GM19099 (cell line): Measurements from ENCODE around the gene TRIO.
A peak's percentile ranks its signal among the peaks of the same experiment; 100 is the strongest.

ENCODE experiments used
- POLR2A ChIP-seq: IDR thresholded peaks from 3 replicates; pipeline ENCODE4 v1.6.1; 2011; ENCODE audit warnings: low read depth; ENCODE audit not compliant: insufficient read length; ENCODE audit errors: extremely low read depth

The TRIO gene

GRCh38 chr5:14212838-14213237, 69.7 kb downstream of the TRIO start:
- peak; percentile 54 for TF ChIP-seq POLR2A

- no peak for TF ChIP-seq POLR2A
Measured at GRCh38 chr5:14213253-14213652, 70.1 kb downstream of the TRIO start.

- TF ChIP-seq POLR2A = no peak
Measured at GRCh38 chr5:14213813-14214585, 70.9 kb downstream of the TRIO start.

- TF ChIP-seq POLR2A = no peak
Measured at GRCh38 chr5:14215901-14216300, 72.8 kb downstream of the TRIO start.

- no peak for TF ChIP-seq POLR2A
Measured at GRCh38 chr5:14216372-14216771, 73.2 kb downstream of the TRIO start.

GRCh38 chr5:14216902-14217301, 73.8 kb downstream of the TRIO start:
- TF ChIP-seq POLR2A = no peak

GRCh38 chr5:14217587-14217986, 74.4 kb downstream of the TRIO start:
- no peak for TF ChIP-seq POLR2A

- TF ChIP-seq POLR2A = no peak
Measured at GRCh38 chr5:14218011-14218410, 74.9 kb downstream of the TRIO start.

- no peak for TF ChIP-seq POLR2A
Measured at GRCh38 chr5:14218480-14218879, 75.3 kb downstream of the TRIO start.

GRCh38 chr5:14218897-14219573, 75.9 kb downstream of the TRIO start:
- no peak for TF ChIP-seq POLR2A

GRCh38 chr5:14219800-14220512, 76.8 kb downstream of the TRIO start:
- TF ChIP-seq POLR2A = no peak

- TF ChIP-seq POLR2A = no peak
Measured at GRCh38 chr5:14220642-14221041, 77.5 kb downstream of the TRIO start.

GRCh38 chr5:14221732-14222131, 78.6 kb downstream of the TRIO start:
- TF ChIP-seq POLR2A = no peak

- TF ChIP-seq POLR2A = no peak
Measured at GRCh38 chr5:14222206-14222605, 79.1 kb downstream of the TRIO start.

GRCh38 chr5:14223372-14223771, 80.2 kb downstream of the TRIO start:
- no peak for TF ChIP-seq POLR2A
